ENCODE measurements around the gene PALD1. TPM values are rescaled to one million over a fixed set of nuclear protein-coding genes. Genes with fewer than 3 reads are reported as not detected.

PALD1 gene
- total and polyA plus RNA-seq, 2 of the 13 experiments (the other 11 are each of a cell fraction or from before 2014, with no cell fraction given): 0.07 to 0.09 TPM

DNA sequence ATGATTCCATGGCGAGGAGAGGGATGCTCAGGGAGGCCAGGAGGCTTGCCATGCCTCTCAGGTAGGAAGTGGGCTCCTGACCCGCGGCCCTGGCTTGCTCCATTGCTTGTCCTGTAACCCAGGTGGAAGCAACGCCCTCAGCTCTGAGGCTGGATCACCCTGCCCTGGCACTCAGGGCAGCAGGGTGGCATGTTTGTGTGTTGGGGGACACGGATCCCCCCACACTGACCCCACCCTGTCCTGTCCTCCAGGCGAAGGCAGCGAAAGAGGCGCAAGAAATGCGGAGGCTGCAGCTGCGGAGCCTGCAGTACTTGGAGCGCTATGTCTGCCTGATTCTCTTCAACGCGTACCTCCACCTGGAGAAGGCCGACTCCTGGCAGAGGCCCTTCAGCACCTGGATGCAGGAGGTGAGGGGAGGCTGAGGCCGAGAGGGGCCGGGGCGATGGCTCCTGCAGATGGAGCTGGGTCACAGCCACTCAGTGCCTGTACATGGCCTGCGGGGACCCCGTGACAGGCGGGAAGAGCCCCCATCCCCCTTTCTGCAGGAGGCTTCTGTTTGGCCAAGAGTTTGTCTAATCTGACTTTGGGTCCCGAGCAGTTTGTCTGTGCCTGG lies 85.7 kb downstream of the PALD1 start:
- no peaks in the 10 kb centered on the region for H4K20me1 ChIP-seq (ENCODE audit: insufficient read depth, low read length)
- no peak overlapping the region for H3K9ac ChIP-seq (ENCODE audit: insufficient read depth, low read depth, low read length)
- in situ Hi-C loops (cut with HindIII; ENCODE audit: extremely low pct_ligation_motif_present, low pct_unique_long_range_greater_than_20kb): no loop called here
- H3K27ac ChIP-seq (ENCODE audit: extremely low read length, insufficient read depth, low read length): no peak overlapping the region
- H3K4me1 ChIP-seq (ENCODE audit: insufficient read depth, low read length): peaks cover 4% of the 10 kb centered on the region; the same call in 1 of the 2 replicates
- H3K27me3 ChIP-seq (ENCODE audit: control insufficient read depth in 1 of 2, insufficient read depth in 2 of 2, low read length in 2 of 2): peaks cover 0 to 6% of the 10 kb centered on the region in 2 experiments; a peak in 3 of 5 replicates
- TF ChIP-seq CEBPG (CRISPR knock-in tag; IDR thresholded peaks at IDR 0.05) (no peak), SALL2 (CRISPR knock-in tag; IDR thresholded peaks at IDR 0.05) (no peak), ZBTB42 (CRISPR knock-in tag; IDR thresholded peaks at IDR 0.05) (no peak), TBX3 (IDR thresholded peaks at IDR 0.05; ENCODE audit: borderline replicate concordance) (no peak)
- TF ChIP-seq, protein P1, sequence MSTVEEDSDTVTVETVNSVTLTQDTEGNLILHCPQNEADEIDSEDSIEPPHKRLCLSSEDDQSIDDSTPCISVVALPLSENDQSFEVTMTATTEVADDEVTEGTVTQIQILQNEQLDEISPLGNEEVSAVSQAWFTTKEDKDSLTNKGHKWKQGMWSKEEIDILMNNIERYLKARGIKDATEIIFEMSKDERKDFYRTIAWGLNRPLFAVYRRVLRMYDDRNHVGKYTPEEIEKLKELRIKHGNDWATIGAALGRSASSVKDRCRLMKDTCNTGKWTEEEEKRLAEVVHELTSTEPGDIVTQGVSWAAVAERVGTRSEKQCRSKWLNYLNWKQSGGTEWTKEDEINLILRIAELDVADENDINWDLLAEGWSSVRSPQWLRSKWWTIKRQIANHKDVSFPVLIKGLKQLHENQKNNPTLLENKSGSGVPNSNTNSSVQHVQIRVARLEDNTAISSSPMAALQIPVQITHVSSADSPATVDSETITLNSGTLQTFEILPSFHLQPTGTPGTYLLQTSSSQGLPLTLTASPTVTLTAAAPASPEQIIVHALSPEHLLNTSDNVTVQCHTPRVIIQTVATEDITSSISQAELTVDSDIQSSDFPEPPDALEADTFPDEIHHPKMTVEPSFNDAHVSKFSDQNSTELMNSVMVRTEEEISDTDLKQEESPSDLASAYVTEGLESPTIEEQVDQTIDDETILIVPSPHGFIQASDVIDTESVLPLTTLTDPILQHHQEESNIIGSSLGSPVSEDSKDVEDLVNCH (CRISPR knock-in tag; IDR thresholded peaks at IDR 0.05): no peak
- ChIA-PET POLR2A (no interaction called here), CTCF (ENCODE audit: low intra/inter-chr PET ratio, low total read pairs) (no interaction called here)
- no peak for ATAC-seq
- 68% methylated on average over 14 of the region's 21 CpGs for WGBS (ENCODE audit: low lambda C conversion rate)
- H3K79me2 ChIP-seq (ENCODE audit: insufficient read depth, low read length): no peaks in the 10 kb centered on the region
- H3K4me2 ChIP-seq (ENCODE audit: low read depth, low read length): no peak overlapping the region
- DNase-seq (ENCODE audit: low spot score): no peak
- intact Hi-C loops (cut with micrococcal nuclease; ENCODE audit: unreplicated experiment): no loop called here
- BruUV-seq (replicated peaks): no TSS peak
- FAIRE-seq: no peak
- H3K4me3 ChIP-seq (replicated peaks in 1 of 3; ENCODE audit: insufficient read depth in 1 of 3, low read depth in 2 of 3, low read length in 3 of 3): no peak overlapping the region
- no peaks in the 10 kb centered on the region for H3K9me3 ChIP-seq (ENCODE audit: low read length)
- no peaks in the 10 kb centered on the region for H3K36me3 ChIP-seq (replicated peaks in 1 of 2; ENCODE audit: control insufficient read depth in 1 of 2, insufficient read depth in 2 of 2, low read length in 2 of 2)
- H2AFZ ChIP-seq (ENCODE audit: low read length): no peak overlapping the region

DNA sequence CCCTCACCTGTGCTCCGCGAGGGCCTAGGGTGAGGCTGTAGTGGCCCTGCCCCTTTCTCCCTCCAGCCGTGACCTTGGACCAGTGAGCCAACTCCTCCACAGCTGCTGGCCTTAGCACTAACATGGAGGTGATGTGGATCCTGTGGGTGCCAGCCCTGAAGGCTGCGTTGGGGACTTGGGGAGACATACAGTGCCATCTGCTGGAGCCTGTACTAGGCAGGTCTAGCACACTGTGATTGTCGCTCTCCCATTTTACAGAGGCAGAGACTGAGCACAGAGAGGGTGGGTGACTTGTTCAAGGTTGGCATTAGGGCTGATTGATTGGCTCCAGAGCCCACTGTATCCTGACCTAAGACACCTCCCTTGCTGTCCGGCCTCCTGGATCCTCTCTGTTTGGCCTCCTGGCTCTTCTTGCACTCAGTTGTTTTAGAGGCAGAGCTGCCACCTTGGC lies 86.4 kb downstream of the PALD1 start:
- ChIA-PET CTCF (ENCODE audit: low intra/inter-chr PET ratio, low total read pairs) (no interaction called here), POLR2A (no interaction called here)
- BruUV-seq (replicated peaks): no TSS peak
- Histone ChIP-seq H4K20me1 (ENCODE audit: insufficient read depth, low read length) (no peaks in the 10 kb centered on the region), H3K9ac (ENCODE audit: insufficient read depth, low read depth, low read length) (no peak overlapping the region), H3K4me2 (ENCODE audit: low read depth, low read length) (no peak overlapping the region), H3K79me2 (ENCODE audit: insufficient read depth, low read length) (no peaks in the 10 kb centered on the region), H3K9me3 (ENCODE audit: low read length) (no peaks in the 10 kb centered on the region), H3K27ac (ENCODE audit: extremely low read length, insufficient read depth, low read length) (no peak overlapping the region), H3K27me3 (ENCODE audit: control insufficient read depth in 1 of 2, insufficient read depth in 2 of 2, low read length in 2 of 2) (peaks cover 0 to 6% of the 10 kb centered on the region in 2 experiments; a peak in 3 of 5 replicates), H2AFZ (ENCODE audit: low read length) (no peak overlapping the region), H3K4me3 (replicated peaks in 1 of 3; ENCODE audit: insufficient read depth in 1 of 3, low read depth in 2 of 3, low read length in 3 of 3) (no peak overlapping the region), H3K4me1 (ENCODE audit: insufficient read depth, low read length) (no peaks in the 10 kb centered on the region), H3K36me3 (replicated peaks in 1 of 2; ENCODE audit: control insufficient read depth in 1 of 2, insufficient read depth in 2 of 2, low read length in 2 of 2) (no peaks in the 10 kb centered on the region)
- no CpG with 5 or more reads among the region's 6 CpGs for WGBS (ENCODE audit: low lambda C conversion rate)
- TF ChIP-seq MYC (CRISPR knock-in tag; IDR thresholded peaks at IDR 0.05; ENCODE audit: borderline replicate concordance) (no peak), ARID2 (CRISPR knock-in tag; IDR thresholded peaks at IDR 0.05; ENCODE audit: borderline replicate concordance) (no peak), SRSF9 (IDR thresholded peaks at IDR 0.05; ENCODE audit: borderline replicate concordance, insufficient read depth, low read depth, low read length, poor library complexity, severe bottlenecking) (no peak), ZNF629 (CRISPR knock-in tag; conservative IDR thresholded peaks at IDR 0.05) (peak; percentile 76)
- TF ChIP-seq, protein P2, sequence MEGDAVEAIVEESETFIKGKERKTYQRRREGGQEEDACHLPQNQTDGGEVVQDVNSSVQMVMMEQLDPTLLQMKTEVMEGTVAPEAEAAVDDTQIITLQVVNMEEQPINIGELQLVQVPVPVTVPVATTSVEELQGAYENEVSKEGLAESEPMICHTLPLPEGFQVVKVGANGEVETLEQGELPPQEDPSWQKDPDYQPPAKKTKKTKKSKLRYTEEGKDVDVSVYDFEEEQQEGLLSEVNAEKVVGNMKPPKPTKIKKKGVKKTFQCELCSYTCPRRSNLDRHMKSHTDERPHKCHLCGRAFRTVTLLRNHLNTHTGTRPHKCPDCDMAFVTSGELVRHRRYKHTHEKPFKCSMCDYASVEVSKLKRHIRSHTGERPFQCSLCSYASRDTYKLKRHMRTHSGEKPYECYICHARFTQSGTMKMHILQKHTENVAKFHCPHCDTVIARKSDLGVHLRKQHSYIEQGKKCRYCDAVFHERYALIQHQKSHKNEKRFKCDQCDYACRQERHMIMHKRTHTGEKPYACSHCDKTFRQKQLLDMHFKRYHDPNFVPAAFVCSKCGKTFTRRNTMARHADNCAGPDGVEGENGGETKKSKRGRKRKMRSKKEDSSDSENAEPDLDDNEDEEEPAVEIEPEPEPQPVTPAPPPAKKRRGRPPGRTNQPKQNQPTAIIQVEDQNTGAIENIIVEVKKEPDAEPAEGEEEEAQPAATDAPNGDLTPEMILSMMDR (CRISPR knock-in tag; IDR thresholded peaks at IDR 0.05): peak; percentile 32
- TF ChIP-seq, protein P3, sequence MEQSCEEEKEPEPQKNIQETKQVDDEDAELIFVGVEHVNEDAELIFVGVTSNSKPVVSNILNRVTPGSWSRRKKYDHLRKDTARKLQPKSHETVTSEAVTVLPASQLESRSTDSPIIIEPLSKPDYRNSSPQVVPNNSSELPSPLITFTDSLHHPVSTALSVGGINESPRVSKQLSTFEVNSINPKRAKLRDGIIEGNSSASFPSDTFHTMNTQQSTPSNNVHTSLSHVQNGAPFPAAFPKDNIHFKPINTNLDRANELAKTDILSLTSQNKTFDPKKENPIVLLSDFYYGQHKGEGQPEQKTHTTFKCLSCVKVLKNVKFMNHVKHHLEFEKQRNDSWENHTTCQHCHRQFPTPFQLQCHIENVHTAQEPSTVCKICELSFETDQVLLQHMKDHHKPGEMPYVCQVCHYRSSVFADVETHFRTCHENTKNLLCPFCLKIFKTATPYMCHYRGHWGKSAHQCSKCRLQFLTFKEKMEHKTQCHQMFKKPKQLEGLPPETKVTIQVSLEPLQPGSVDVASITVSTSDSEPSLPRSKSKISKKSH (CRISPR knock-in tag; IDR thresholded peaks at IDR 0.05; ENCODE audit: borderline replicate concordance): no peak
- DNase-seq (ENCODE audit: low spot score): no peak
- no peak for FAIRE-seq
- ATAC-seq: no peak; the same call in 2 of the 3 replicates
- in situ Hi-C loops (cut with HindIII; ENCODE audit: extremely low pct_ligation_motif_present, low pct_unique_long_range_greater_than_20kb) (no loop called here), intact Hi-C loops (cut with micrococcal nuclease; ENCODE audit: unreplicated experiment) (no loop called here)

Measured in HepG2 (cell line).